RPMI7951 (cell line): ENCODE measurements around the gene ARRB1. TPM values are rescaled to one million over a fixed set of nuclear protein-coding genes. Genes with fewer than 3 reads are reported as not detected.
"Not testable (repeated sequence)": the region's sequence is repeated elsewhere in the genome, so short reads cannot be mapped to it uniquely, and the experiment has no call there.

Experiments used
- DNase-seq: peaks from one replicate; pipeline ENCODE4 v3.0.0-alpha.2; 2012; ENCODE audit warnings: low read depth
- total RNA-seq: library from RNA; depleted of rRNA; stranded (reverse); fragments of >200 nt; shearing (Covaris generic); gene quantifications from 2 replicates; pipeline ENCODE4 v1.2.3, GENCODE V29; 2014

The ARRB1 gene
- total RNA-seq, 1 experiment from 2014 or later: 15.3 TPM

DNA sequence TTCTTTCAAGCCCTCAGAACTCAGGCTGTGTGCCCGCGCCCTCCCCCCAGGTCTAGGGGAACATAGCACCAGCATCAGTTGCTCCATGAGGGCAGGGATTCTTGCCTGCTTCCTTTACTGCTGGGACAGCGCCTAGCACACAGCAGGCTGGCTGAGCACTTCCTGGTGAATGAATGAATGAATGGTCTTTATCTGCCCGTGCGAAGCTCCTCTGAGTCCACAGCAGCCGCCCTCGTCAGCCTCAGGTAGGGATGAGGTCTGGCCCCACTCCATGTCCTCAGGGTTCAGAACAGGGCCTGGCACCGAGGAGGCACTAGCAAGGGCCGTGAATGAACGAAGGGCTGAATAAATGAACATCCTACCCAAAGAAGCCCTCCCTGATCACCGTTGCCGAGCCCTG, 27.3 kb downstream of the ARRB1 start:
- no peak for DNase-seq

DNA sequence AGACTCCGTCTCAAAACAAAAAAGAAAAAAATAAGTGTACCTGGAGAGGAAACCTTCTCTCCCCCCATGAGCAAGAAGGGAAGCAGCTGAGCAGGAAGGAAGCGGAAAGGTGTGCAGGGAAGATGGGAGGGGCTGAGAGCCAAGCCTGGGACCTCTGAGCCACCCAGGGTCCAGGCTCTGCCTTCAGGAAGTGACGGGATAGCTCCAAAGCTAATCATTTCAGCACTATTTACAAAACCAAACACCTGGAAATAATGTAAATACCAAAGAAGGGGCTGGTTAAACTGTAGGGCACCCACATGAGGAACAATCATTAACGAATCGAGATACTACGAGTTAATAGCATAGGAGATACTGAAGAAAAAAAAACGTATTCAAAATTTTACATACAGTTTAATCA, 27.9 kb downstream of the ARRB1 start:
- DNase-seq: no peak

DNA sequence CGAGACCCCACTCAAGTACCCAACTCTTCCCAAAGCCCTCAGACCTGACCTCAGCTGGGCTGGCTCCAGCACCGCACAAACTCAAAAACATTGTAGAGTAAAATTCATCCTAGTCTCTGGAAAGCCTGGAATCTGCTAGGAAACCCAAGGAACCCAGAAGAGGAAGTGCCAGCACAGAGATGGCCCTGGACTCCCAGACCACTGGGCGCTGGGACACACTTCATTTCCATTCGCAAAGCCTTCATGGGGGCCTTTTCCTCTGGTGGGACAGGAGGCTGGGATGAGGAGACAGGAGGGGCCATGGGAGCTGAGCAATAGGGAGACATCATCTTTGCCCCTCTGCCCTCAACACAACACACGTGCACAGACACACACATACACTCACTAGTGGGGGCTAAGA, 30.8 kb downstream of the ARRB1 start:
- no peak for DNase-seq

DNA sequence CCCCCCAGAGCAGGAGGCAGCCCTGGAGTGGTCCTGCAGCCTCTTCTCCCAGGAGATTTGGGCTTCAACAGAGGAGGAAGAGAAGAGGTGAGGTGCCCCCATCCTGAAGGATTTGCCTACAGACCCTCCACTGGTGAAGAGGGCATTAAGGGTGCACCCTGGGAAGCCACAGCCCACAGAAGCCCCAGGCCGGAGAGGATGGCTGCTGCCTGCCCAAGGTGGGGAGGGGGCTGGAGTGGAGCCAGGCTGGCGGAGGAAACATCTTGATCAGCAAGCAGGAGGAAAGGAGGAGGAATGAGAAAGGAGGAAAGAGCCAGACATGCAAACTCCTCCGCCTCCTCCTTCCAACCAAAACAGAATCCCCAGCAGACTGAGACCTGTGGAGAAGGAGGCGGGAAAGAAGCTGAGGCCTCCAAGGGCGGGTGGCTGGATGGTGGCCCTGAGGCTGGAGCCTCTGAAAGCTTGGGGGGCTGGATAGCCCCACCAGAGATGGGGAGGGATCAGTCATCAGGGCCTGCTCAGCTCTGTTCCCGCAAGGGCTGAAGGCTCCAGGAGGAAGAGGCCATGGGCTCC, 31.3 kb downstream of the ARRB1 start:
- no peak for DNase-seq

DNA sequence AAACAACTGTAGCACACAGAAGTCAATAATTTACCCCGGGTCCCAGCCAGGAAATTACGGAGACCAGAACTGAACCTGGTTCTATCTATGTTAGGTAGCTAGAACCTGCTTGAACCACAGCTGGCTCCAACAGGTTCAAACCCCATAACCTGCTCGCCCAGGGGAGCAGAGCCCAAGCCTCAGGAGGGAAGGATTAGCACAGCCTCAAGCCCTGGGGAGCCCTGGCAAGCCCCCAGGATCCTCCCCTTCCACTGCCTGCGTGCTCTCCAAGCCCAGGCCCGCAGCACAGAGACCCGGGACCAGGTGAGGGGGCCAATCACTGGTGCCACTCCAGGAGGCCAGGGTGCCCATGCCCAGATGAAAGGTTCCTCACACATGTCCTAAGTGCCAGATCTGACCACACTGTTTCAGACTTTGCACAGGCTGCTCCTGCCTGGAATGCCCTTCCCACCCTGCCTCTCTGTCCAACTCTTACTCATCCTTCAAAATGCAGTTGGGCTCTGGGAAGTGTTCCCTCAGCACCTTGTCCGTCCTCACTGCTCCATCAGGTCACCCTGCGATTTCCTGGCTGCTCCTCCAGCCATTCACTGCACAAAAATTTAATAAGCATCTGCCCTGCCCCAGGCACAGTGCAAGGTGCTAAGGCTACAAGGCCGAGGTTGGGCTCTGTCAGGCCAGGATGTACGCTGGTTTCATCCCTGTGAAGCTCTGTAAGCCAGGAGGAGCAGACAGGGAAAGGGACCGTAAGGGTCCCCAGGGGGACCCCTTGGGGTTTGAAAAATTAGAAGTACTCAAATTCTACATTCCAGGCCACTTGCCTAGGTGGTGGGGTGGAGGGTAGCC, 32.2 kb downstream of the ARRB1 start:
- DNase-seq: no peak

DNA sequence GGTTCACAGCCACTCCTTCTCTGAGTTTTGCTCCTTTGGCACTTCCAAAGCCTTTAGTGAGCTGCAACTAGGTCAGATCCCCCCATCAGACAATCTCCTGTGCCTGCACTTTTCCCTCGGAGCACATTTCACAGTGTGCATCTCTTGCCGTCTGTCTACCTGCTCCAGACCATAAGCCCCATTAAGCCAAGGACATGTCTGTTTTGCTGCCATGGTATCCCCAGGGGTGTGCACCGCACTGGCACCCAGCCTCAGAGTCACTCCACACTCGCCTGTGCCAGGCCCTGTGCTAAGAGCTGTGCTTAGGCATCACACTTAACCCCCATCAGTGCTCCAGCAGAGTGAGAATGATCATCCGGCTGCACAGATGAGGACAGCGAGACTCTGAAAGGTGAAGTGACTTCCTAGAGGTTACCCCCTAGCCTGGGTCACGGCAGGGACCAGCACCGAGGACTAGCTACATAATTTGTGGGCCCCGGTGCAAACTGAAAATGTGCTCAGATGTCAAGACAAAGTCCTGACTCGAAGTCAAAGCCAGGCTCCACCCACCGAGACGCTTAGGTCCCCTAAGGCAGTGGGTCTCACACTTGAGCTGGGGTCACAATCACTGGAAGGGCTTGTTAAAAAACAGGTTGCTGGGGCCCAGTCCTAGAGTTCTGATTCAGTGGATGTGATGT, 33.9 kb downstream of the ARRB1 start:
- DNase-seq: no peak

DNA sequence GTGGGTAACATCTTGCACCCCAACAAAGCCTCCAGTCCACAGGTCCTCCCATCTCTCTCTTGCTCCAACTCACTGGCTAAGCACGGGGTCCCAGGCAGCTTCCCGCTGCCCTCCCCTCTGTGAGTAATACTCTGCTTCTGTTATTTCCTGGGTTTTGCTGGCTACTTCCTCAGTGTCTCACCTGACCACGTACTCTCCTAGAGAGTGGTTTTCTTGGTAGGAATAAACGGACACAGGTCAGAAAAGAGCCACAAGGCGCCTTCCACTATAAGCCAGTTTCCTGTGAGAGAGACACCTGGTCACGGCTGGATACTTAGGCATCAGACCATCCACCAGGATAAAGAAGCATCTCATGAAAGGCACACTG, 36.0 kb downstream of the ARRB1 start:
- no peak for DNase-seq

DNA sequence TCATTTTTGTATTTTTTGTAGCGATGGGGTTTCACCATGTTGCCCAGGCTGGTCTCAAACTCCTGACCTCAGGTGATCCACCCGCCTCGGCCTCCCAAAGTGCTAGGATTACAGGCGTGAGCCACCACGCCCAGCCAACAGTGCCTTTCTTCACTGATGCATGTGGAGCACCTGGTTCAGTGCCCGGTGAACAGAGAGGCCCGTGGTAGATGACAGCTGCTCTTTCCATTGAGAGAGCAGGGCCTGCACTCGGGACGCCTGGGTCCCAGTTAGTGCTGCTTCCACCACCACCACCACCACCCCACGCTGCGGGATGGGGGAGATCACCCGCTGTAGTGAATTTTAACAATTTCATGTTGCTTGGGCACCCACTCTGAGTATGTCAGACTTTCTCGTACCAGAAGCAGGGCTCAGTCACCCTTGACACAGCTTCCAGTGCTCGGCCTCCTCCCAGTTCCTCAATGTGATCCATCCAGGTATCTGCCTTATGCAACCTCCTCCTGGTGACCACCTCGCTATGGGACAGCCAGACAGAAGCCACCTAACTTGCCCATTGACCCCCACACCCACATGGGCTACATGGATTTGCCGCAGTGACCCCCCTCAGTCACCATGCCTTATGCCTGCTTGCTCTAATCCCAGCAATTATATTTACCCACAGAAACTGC, 36.6 kb downstream of the ARRB1 start:
- no peak for DNase-seq

DNA sequence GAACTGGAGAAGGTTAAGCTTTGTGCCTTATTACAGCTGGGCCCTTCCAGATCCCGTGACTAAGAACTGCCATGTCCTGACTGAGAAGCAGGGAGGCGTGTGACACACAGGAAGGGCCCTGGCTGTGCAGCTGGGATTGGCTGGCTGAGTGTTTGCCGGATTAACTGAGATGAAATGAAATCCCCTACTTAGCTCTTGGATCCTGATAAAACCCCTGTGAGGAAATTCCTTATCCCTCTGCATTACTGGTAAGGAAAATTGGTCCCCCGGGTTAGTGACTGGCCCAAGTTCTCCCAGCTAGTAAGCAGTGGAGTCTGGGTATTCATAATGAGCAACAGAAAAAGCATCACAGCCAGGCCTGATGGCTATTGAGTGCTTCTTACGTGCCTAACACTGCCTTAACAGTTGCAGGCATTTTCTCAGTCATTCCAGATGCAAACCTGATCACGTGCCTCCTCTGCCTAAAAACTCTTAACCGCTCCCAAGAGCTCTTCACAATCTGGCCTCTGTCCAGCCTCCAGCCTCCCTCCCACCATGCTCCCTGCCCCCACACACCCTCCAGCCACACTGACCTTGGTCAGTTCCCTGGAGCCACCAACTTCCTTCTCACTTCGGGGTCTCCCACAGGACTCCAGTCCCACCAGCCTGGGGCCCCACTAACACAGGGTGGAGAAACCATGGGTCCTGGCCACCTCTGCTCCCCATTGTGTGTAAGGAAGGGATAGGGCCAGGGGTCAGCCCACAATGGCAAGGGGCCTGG, 37.8 kb downstream of the ARRB1 start:
- peak; percentile 84 for DNase-seq

DNA sequence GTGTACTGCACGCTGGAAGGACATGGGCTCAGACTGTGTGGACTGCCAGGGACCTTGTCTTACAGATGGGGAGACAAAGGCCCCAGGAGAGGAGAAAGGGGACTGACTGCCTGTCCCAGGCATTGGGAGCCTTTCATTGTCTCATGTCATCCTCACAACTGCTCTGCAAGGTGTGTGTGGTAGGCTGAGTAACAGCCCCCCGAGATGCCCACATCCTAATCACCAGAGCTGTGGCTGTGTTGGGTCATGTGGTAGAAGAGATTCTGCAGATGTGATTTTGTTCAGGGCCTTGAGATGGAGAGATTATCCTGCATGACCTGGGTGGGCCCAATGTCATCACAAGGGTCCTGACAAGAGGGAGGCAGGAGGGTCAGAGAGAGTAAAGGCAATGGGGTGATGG, 39.1 kb downstream of the ARRB1 start:
- no peak for DNase-seq

DNA sequence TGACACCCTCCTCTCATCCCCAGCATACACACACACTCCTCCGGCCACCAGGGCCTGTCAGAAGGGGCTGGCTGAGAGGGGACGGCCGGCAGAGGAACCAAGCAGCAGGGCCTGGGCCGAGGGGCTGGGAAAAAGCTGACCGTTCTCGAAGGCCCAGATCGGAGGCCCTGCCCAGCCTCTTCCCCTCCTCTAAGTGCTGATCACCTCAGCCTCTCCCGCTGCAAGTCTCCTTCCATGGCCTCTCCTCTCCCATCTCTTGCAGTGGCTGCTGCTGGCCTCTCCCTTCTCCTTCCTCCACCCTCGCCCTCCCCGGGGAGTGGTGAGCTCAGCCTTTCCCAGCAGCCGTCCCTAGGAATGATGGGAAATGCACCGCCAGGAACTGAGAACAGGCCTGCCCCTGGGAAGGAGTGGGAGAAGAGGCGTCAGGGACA, 39.6 kb downstream of the ARRB1 start:
- DNase-seq: no peak

DNA sequence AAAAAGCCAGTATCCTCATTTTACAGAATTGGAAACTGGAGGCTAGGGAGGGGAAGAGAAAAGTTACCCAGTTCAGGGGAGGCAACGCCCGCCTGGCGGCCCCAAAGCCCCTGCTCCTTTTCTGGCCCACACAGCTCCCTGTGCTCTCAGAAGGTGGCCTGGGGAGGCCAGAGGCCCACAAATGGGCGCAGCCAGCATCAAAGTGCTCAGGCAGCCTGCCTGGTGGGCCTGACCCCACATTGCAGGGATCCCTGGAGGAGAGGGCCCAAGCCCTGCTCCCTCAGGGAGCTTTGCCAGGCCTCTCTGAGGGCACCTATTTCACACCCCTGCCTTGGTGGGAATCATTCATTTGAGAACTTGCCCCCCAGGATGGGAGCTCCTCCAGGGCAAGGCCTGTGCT, 42.5 kb downstream of the ARRB1 start:
- no peak for DNase-seq

DNA sequence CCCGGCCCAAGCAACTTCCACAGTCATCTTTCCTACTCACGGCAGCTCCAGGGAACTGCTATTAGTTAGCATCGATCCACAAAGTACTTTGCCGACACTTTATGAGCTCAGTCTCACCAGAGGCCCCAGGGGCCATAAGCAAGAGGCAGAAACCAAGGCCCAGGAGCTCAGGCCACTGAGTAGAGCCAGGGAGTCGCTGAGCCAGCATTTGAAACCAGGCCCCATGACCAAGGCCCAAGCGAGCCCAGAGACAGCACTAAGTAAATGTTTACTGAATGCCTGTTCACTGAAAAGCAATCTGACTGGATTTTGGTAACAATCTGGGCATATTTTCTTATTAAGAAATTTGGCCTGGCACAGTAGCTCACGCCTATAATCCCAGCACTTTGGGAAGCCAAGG, 43.3 kb downstream of the ARRB1 start:
- no peak for DNase-seq

DNA sequence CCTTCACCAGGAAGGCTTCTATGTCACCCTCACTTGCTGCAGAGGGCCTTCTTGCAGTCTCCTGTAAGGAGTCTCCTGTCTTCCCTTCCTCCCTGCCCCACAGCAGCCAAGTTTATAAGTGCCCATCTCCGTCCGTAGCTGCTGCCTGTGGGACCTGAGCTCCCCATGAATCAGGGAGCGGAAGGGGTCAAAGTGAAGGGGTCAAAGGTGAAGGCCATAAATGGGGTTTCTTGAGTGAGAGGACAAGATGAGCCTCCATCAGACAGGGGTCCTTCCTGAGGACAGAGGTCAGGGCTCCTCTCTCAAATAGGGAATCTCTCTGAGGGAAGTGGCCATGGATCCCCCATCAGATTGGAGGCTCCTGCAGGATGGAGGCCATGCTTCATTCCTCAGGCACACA, 44.4 kb downstream of the ARRB1 start:
- DNase-seq: no peak

DNA sequence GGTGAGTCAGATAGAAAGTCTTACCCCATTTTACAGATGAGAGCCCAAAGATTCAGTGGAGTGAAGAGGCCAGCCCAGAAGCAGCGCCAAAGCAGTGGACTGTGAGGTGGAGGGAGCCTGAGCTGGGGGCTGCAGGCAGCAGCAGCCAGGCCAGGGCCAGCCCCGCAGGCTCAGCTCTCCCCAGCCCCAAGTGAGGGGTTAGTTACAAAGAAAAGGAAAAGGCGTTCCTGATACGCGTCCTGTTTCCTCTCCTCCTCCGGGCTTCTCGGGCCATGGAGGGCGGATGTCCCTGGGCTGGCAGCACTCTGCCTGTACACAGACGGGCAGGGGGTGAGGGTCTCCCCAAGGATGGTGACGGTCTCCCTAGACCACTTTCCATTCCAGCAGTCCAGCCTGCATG, 44.9 kb downstream of the ARRB1 start:
- DNase-seq: no peak

DNA sequence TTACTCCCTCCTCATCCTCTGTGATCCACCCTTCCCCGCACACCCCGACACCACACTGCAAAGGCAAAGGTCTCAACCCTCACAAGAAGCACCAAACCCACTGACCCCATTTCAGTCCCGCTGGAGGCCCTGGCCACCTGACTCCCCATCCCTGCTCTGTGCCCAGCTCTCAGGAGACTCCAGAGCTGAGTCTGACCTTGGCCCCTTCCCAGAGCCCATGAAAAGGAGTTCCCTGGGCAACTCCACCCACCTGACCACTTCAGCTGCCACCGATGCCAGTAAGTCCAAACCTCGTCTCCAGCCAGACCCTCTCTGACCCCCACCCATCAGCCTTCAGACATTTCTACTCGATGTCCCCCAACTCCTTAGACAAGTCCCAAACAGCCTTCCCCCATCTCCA, 45.5 kb downstream of the ARRB1 start:
- no peak for DNase-seq

DNA sequence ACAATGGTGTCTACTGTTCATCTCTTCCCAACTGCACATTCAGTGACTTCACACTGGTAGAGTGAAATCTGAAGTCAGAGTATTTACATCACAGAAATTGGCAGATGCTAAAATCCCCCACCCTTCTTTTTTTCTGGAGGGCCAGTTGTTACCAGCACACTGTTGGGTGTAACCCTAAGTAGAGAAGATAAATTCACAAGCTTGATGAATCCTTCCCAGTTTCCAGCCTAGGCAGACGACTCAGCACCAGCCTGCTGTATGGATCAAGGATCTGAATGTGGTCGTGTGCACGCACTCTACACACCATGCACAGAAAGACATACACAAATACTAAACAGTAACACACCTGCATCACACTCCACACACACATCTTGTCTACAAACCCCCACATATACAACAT, 46.0 kb downstream of the ARRB1 start:
- DNase-seq: no peak

DNA sequence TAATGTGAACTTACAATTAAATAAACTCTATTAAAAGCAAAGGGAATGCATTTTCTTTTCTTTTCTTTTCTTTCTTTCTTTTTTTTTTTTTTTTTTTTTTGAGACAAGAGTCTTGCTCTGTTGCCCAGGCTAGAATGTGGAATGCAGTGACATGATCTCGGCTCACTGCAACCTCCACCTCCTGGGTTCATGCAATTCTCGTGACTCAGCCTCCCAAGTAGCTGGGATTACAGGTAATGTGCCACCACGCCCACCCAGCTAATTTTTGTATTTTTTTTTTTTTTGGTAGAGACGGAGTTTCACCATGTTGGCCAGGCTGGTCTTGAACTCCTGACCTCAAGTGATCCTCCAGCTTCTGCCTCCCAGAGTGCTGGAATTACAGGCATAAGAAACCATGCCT, 46.5 kb downstream of the ARRB1 start:
- DNase-seq: not testable (repeated sequence)

DNA sequence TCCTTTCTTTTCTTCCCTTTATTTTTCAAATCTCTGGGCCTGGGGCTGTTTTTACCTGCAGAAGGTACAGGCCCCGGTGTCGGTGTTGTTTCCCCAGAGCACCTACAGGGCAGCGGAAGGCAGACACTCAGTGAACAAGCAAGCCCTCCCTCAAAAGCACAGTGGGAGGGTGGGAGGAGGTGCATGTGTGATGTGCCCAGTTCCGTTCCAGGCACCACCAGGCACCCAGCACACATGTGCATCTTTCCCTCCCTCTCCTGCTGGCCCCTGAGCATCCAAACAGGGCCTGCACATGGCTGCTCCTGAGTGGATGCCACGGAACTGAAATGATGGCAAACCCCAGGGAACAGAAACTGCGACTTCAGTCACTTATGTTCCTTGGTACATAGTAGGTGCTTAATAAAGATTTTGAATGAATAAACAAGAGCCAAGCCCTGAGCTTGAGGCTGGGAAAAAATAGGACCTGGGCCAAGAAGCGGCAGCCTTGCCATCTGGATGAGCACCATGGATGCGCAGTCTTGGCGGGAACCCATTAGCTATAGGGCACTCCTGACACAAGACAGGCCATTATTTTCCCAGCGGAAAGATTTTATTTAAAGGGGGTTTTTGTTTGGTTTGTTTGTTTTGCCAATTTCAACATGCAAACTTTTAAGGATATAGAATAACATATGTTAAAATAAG, 47.8 kb downstream of the ARRB1 start:
- no peak for DNase-seq

DNA sequence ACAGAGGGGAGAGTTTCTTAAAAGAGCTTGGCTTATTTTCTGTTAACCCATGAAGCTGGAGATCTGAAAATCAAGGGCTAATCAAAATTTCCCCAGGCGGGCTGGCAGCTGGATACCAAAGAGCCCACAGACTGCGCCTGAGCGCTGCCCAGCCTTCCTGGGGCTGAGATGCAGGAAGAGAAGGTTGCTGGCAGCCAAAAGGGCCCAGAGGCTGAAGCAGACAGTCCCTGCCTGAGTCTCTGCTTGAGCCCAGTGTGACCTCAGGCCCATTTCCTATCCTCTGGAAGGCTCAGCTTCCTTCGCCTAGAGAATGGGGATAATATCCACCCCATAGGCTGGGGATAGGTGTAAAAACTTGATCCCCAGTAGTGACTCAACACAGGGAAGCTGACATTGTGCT, 49.1 kb downstream of the ARRB1 start:
- no peak for DNase-seq

DNA sequence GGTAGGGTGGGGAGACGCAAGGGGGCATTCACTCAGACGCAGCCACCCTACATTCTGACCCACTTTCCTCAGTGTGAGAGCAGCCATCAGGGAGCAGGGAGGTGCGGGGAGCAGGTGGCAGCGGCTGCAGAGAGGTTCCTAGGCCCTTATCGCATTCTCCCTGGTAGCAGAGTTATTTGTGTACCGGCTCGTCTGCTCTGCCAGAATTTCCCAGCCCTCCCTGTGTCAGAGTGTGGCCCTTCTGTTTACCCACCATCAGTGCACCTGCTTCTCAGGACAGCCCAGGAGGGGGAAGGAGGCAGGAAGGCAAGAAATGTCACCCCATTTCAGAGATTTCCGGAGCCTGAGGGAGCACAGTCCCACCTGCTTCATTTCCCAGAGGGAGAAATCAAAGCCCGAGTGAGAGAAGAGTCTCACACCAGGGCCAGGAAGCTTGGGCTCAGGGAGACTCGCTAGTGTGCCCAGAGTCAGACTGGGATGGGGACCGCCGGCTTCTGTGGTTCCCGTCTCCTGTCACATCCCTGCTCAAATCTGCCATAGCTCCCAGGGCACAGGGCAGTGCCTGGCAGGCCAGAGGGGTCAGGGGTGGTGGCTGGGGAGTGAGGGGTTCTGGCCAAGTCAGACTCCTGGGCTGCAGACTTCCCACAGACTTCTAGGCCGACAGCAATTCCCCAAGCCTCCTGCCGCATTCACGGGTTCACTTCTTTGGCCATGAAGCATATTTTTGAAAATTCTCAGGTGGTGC, 49.7 kb downstream of the ARRB1 start:
- DNase-seq: no peak
